Panc1 (cell line): Measurements from ENCODE around the gene APLF. TPM values are rescaled to one million over a fixed set of nuclear protein-coding genes. Genes with fewer than 3 reads are reported as not detected.

Source experiments
- ATAC-seq: fragments of 200-7000 bp; cut with Tn5 transposase; 2 replicates; pipeline ENCODE4 v1.9.1; 2020; ENCODE audit warnings: mild to moderate bottlenecking, moderate library complexity
- BruUV-seq: library from RNA; stranded (reverse); fragments of 400-500 nt; replicated peaks from 2 replicates; lab custom pipeline; 2021; lab: Mats Ljungman, UMichigan
- CTCF ChIA-PET: fragments of 300-600 bp; sonication (Branson Sonifier 250); formaldehyde crosslinking; loops from one replicate; lab custom pipeline; 2022; ENCODE audit warnings: antibody characterized with exemption; lab: Charles Lee
- POLR2A ChIA-PET: fragments of 300-600 bp; sonication (Branson Sonifier 250); formaldehyde crosslinking; loops from one replicate; lab custom pipeline; 2022; ENCODE audit warnings: antibody characterized with exemption; lab: Charles Lee
- DNase-seq: peaks from one replicate; pipeline ENCODE4 v3.0.0-alpha.2; 2010; ENCODE audit warnings: low read depth, low spot score
- H3K27ac ChIP-seq: 2 replicates; pipeline ENCODE4 v1.5.1; 2011; ENCODE audit warnings: mild to moderate bottlenecking, low read length, inconsistent platforms
- H3K27me3 ChIP-seq: fragments of 200-500 bp; sonication (Bioruptor generic); 2 replicates; pipeline ENCODE4 v1.6.0; 2014; ENCODE audit warnings: low read length, inconsistent platforms; ENCODE audit not compliant: control insufficient read depth, insufficient read depth
- H3K36me3 ChIP-seq: fragments of 200-500 bp; sonication (Bioruptor generic); 2 replicates; pipeline ENCODE4 v1.5.1; 2014; ENCODE audit warnings: inconsistent platforms, mild to moderate bottlenecking, low read length, moderate library complexity; ENCODE audit not compliant: control insufficient read depth, insufficient read depth
- H3K4me1 ChIP-seq: 2 replicates; pipeline ENCODE4 v1.5.1; 2011; ENCODE audit warnings: inconsistent platforms, mild to moderate bottlenecking, low read length, moderate library complexity; ENCODE audit not compliant: control insufficient read depth, insufficient read depth
- H3K4me3 ChIP-seq, 2 experiments: 2 replicates each; pipeline ENCODE4 v1.5.1; 2011 to 2012; ENCODE audit warnings: low read depth in 2 of 2, low read length in 2 of 2, mild to moderate bottlenecking in 2 of 2, inconsistent platforms in 1 of 2, moderate library complexity in 1 of 2
- H3K9me3 ChIP-seq: fragments of 200-500 bp; sonication (Bioruptor generic); 2 replicates; pipeline ENCODE4 v1.5.1; 2014; ENCODE audit warnings: low read depth, mild to moderate bottlenecking, inconsistent platforms, low read length, moderate library complexity; ENCODE audit not compliant: control insufficient read depth, insufficient read depth
- CTCF ChIP-seq: fragments of 450-650 bp; IDR thresholded peaks from 2 replicates; pipeline ENCODE4 v1.5.1; 2017; ENCODE audit warnings: mild to moderate bottlenecking
- POLR2AphosphoS5 ChIP-seq: IDR thresholded peaks from 2 replicates; pipeline ENCODE4 v1.6.1; 2012; ENCODE audit warnings: mild to moderate bottlenecking, low read depth, low read length, moderate library complexity
- REST ChIP-seq, 2 experiments: IDR thresholded peaks; 2 replicates each; pipeline ENCODE4 v1.6.1; 2011 to 2012; ENCODE audit warnings: low read depth in 2 of 2, control low read depth in 1 of 2, low read length in 1 of 2, mild to moderate bottlenecking in 1 of 2, moderate library complexity in 1 of 2; ENCODE audit not compliant: insufficient read depth in 1 of 2
- SIN3A ChIP-seq: IDR thresholded peaks from 2 replicates; pipeline ENCODE4 v1.6.1; 2012; ENCODE audit warnings: low read depth, mild to moderate bottlenecking, low read length, moderate library complexity, borderline replicate concordance; ENCODE audit not compliant: insufficient read depth
- TCF7L2 ChIP-seq: IDR thresholded peaks from 2 replicates; pipeline ENCODE4 v1.6.1; 2011; ENCODE audit warnings: mild to moderate bottlenecking, low read depth, low read length, inconsistent platforms
- in situ Hi-C: cut with HindIII; loops from 2 replicates; pipeline ENCODE4 v1.10.0; 2016; ENCODE audit warnings: low sequenced_read_pairs, low pct_unique_long_range_greater_than_20kb
- intact Hi-C: fragments of 100-400 bp; cut with micrococcal nuclease; formaldehyde crosslinking; loops from one replicate; pipeline ENCODE4 v1.10.0; 2022; ENCODE audit not compliant: unreplicated experiment
- total RNA-seq: library from RNA; stranded (reverse); gene quantifications from one replicate; pipeline ENCODE4 v1.2.1, GENCODE V29; 2021; ENCODE audit not compliant: unreplicated experiment

APLF gene
- total RNA-seq, 1 experiment from 2014 or later: 2.6 TPM

- Histone ChIP-seq H3K9me3 (no peaks in the 10 kb centered on the region), H3K4me1 (no peaks in the 10 kb centered on the region), H3K27me3 (no peaks in the 10 kb centered on the region), H3K27ac (no peak overlapping the region), H3K36me3 (no peaks in the 10 kb centered on the region), H3K4me3 (no peak overlapping the region)
- in situ Hi-C loops: no loop called here
- TF ChIP-seq TCF7L2: no peak
- no peak for TF ChIP-seq CTCF
- no peak for TF ChIP-seq SIN3A
- TF ChIP-seq REST (IDR thresholded peaks at IDR 0.05; ENCODE audit: insufficient read depth in 1 of 2, low read depth in 2 of 2, low read length in 1 of 2): no peak
- TF ChIP-seq POLR2AphosphoS5: no peak
- intact Hi-C loops: no loop called here
- ChIA-PET CTCF (no interaction called here), POLR2A (no interaction called here)
- no TSS peak for BruUV-seq
- ATAC-seq: no peak
- DNase-seq: no peak
Observed at GRCh38 chr2:68537809-68538208, 70.4 kb downstream of the APLF start.

DNA sequence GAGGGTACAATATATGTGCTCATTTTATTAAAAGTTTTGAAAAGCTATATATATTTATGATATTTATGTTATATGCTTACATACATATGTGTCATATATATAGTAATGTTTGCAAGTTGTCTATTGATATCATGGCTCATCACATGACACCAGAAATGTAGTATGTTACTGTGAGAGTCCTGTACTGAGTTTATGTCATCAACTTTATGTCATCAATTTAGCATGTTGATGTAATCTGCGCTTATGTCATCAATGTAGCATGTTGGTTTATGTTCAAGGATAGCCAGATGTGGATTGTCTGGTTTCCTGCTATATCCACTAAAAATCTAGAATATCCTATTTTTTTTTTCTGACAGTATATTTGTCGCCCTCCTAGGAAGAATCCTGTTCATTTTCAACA lies 77.4 kb downstream of the APLF start:
- ATAC-seq (no peak), DNase-seq (no peak)
- in situ Hi-C loops (no loop called here), intact Hi-C loops (no loop called here)
- Histone ChIP-seq H3K27ac (no peak overlapping the region), H3K27me3 (no peaks in the 10 kb centered on the region), H3K9me3 (no peaks in the 10 kb centered on the region), H3K4me1 (no peaks in the 10 kb centered on the region), H3K36me3 (no peaks in the 10 kb centered on the region), H3K4me3 (no peak overlapping the region)
- no TSS peak for BruUV-seq
- TF ChIP-seq REST (IDR thresholded peaks at IDR 0.05; ENCODE audit: insufficient read depth in 1 of 2, low read depth in 2 of 2, low read length in 1 of 2): no peak
- TF ChIP-seq CTCF: no peak
- TF ChIP-seq SIN3A: no peak
- no peak for TF ChIP-seq POLR2AphosphoS5
- TF ChIP-seq TCF7L2: no peak
- CTCF ChIA-PET: no interaction called here
- POLR2A ChIA-PET: no interaction called here
